ENCODE measurements around the gene HGFAC.

DNA sequence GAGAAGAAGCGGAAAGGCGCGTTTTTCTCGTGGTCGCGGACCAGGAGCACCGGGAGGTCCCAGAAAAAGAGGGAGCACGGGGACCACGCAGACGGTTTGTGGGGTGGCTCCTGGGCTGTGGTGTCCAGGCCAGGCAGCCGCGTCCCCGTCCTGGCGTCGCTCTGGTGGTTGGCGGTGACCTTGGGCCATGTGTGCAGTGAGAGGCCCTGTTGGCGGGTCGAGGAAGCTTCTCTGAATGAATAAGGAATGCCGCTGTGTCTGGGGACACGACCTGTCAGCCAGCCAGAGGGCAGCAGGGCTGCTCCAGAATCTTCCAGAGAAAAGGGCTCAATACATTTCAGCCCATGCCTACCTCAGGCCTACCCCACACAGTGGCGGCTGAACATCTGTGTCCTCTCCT is 24.3 kb upstream of the HGFAC start:
- TF ChIP-seq, protein P1, sequence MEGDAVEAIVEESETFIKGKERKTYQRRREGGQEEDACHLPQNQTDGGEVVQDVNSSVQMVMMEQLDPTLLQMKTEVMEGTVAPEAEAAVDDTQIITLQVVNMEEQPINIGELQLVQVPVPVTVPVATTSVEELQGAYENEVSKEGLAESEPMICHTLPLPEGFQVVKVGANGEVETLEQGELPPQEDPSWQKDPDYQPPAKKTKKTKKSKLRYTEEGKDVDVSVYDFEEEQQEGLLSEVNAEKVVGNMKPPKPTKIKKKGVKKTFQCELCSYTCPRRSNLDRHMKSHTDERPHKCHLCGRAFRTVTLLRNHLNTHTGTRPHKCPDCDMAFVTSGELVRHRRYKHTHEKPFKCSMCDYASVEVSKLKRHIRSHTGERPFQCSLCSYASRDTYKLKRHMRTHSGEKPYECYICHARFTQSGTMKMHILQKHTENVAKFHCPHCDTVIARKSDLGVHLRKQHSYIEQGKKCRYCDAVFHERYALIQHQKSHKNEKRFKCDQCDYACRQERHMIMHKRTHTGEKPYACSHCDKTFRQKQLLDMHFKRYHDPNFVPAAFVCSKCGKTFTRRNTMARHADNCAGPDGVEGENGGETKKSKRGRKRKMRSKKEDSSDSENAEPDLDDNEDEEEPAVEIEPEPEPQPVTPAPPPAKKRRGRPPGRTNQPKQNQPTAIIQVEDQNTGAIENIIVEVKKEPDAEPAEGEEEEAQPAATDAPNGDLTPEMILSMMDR (IDR thresholded peaks at IDR 0.05): no peak
- TF ChIP-seq POLR2A (IDR thresholded peaks at IDR 0.05; ENCODE audit: low read depth) (no peak), POLR2AphosphoS5 (IDR thresholded peaks at IDR 0.05) (no peak)
